Measurements from ENCODE around the gene IGSF21.
A peak's percentile ranks its signal among the peaks of the same experiment; 100 is the strongest.

The IGSF21 gene

DNA sequence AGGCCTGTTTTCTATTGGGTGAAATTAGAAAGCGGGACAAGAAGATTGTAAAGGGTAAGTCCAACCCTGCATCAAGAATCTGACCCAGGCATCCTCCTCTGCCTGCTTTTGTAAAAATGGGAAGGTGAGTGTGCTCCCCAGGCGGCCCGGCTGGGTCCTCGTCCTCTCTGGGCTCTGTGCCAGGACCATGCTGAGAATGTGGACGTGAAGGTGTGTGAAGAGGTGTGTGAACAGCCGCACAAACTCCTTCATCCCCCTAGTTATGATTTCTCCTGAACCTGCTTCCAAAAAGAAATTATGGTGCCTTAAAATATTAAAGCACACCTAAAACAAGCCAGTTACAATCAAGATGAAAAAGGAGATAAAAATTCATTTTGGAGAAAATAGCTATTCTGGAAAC is 185.7 kb downstream of the IGSF21 start:
- in situ Hi-C loops (cut with HindIII; ENCODE audit: low sequenced_read_pairs) = no loop called here
- H3K4me3 ChIP-seq (ENCODE audit: low read depth, low read length) = no peak overlapping the region
- DNase-seq (ENCODE audit: low read depth, low spot score) = no peak
- TF ChIP-seq CTCF (IDR thresholded peaks at IDR 0.05; ENCODE audit: low read depth, low read length) = no peak

DNA sequence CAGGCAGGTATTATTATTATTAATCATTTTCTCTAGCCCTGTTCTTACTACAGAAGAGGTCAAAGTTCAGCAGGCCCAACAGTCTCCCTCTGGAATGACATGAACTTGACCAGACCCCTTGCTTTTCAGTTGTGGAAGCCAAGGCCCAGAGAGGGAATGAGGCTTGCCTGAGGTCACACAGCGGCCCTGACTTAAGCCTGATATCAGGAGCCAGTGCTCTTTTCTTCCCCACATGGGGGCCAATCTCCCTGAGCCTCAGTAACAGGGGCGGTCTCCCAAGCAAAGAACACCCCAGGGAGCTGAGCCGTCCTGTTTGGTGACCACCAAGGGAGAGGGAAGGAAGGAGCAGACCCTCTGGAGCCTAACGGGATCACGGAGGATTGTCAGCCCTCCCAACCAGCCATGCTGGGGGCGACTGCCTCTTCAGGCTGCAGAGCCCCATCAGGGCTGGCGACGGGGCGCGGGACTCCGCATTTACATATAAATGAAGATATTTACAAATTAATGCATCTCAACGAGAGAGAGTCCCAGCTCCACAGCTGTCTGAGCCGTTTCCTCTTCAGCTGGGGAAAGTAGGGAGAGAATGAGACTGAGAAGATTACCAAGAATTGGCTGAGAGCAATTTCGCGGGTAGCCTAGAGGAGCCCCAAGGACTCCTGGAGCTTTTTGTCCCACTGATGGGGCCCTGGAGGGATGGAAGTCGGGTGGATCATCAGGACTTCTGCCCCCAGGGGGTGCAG is 187.0 kb downstream of the IGSF21 start:
- in situ Hi-C loops (cut with HindIII; ENCODE audit: low sequenced_read_pairs) = no loop called here
- no peak overlapping the region for H3K4me3 ChIP-seq (ENCODE audit: low read depth, low read length)
- no peak for TF ChIP-seq CTCF (IDR thresholded peaks at IDR 0.05; ENCODE audit: low read depth, low read length)
- no peak for DNase-seq (ENCODE audit: low read depth, low spot score)

GRCh38 chr1:18297896-18298648 is 190.5 kb downstream of the IGSF21 start:
- DNase-seq (ENCODE audit: low read depth, low spot score) = no peak
- no peak for TF ChIP-seq CTCF (IDR thresholded peaks at IDR 0.05; ENCODE audit: low read depth, low read length)
- in situ Hi-C loops (cut with HindIII; ENCODE audit: low sequenced_read_pairs) = no loop called here
- H3K4me3 ChIP-seq (ENCODE audit: low read depth, low read length) = no peak overlapping the region

DNA sequence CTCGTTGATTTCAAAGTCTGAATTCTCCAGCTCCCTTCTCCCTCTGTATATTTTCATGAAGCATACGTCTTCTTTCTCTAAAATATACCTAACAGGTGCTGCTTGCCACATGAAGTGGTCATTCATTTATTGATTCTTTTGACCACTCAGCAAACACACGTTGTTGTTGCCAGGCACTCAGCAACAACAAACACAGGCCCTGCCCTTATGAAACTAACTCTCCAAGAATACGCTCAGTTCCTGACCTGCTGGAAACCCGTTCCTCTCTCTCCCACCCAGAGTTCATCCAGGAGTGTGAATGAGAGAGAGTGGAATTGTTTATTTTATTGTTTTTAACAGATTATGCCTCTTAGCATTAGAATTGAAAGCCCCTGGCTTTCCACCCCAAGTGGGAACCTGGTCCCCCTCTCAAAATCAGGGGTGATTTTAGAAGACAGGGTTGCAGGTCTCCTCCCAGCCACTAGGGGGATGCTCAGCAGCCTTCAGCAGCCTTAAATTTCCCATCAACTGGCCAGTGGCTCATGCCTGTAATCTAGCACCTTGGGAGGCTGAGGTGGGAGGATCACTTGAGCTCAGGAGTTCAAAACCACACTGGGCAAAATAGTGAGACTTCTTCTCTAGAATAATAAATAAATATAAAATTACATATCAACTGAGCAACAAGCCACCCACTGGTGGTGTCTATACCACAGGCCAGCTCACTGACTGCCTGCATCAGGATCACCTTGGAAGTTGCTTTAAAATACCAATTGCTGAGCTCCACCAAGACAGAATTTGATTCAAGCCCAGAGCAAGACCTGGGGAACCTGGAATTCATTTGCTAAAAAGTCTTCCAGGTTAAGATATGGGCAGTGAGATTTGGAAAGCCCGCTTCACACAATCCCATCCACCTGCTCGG is 192.1 kb downstream of the IGSF21 start:
- H3K4me3 ChIP-seq (ENCODE audit: low read depth, low read length) = no peak overlapping the region
- peak; percentile 43 for TF ChIP-seq CTCF (IDR thresholded peaks at IDR 0.05; ENCODE audit: low read depth, low read length)
- in situ Hi-C loops (cut with HindIII; ENCODE audit: low sequenced_read_pairs) = no loop called here
- DNase-seq (ENCODE audit: low read depth, low spot score) = no peak

GRCh38 chr1:18300376-18300775 is 192.8 kb downstream of the IGSF21 start:
- no peak for TF ChIP-seq CTCF (IDR thresholded peaks at IDR 0.05; ENCODE audit: low read depth, low read length)
- in situ Hi-C loops (cut with HindIII; ENCODE audit: low sequenced_read_pairs) = no loop called here
- no peak for DNase-seq (ENCODE audit: low read depth, low spot score)
- no peak overlapping the region for H3K4me3 ChIP-seq (ENCODE audit: low read depth, low read length)

DNA sequence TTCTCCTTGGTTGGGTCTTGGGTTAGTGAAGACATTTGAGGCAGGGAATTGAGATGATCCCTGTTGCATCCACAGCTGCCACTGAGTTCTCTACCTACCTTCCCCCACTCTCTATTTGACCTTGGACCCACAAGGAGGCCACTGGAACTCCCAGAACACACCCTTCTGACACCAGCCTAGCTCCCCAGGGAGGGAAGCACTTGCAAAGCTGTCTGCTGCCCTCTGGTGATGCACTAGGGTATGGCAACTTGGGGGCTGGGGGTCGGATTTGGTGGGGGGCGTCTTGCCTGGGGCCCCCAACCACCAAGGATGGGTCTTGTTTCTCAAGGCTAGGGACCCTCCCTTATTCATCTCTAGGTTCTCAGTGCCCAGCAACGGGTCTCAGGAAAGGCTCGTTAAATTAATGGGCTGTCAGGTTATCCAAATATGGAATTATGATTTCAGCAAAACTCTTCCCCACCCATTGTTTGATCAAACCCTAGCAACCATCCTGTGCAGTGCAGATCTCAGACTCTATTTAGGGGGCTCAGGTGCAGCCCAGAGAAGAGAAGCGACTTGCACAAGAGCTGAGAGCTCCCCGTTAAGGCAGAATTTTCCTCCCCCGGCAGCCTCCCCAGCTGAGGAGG is 195.3 kb downstream of the IGSF21 start:
- no peak for DNase-seq (ENCODE audit: low read depth, low spot score)
- TF ChIP-seq CTCF (IDR thresholded peaks at IDR 0.05; ENCODE audit: low read depth, low read length) = no peak
- in situ Hi-C loops (cut with HindIII; ENCODE audit: low sequenced_read_pairs) = no loop called here
- no peak overlapping the region for H3K4me3 ChIP-seq (ENCODE audit: low read depth, low read length)

Measured in astrocyte of the spinal cord (primary cell).